NCI-H187 (cell line): ENCODE measurements around the gene TRMU.

Experiments used
- DNase-seq, 2 experiments: peaks; one replicate each; lab custom pipeline; 2025; lab: John Stamatoyannopoulos, UW

TRMU gene

DNA sequence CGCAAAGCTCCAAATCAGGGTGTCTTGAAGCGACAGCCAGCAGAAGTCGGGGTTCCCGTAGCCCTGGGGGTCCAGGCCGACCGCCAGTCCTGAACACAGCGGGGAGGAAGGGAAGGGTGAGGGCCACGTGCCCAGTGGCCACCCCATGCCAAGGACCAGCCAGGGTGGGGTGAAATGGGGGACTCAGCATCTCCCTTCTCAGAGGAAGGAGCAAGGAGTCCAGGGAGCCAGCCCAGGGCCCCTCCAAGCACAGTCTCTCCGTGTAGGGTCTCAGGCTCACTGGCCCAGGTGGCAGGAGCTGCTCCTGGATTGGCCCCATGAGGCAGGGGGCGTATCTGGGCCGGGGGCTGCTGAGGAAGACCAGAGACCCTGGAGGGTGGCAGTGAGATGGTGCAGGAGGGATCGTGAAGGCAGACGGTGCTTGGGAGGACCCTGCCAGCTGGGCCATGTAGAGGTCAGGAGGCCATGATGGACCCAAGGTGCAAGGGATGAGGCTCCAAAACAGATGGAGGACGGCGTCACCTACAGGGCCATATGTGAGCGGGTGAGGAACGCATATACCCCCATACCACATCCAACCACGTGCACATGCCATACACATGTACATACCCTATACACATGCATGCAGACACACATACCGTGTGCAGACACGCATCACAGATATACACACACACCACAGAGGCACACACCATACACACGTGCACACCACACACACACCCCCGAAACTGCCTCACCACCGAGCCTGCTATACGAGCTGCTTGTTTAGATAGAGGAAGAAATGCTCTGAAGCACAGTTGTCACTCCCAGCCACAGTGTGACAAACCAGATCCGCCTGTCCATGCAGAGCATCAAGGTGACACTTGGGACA, 34.4 kb downstream of the TRMU start:
- no peak for DNase-seq

DNA sequence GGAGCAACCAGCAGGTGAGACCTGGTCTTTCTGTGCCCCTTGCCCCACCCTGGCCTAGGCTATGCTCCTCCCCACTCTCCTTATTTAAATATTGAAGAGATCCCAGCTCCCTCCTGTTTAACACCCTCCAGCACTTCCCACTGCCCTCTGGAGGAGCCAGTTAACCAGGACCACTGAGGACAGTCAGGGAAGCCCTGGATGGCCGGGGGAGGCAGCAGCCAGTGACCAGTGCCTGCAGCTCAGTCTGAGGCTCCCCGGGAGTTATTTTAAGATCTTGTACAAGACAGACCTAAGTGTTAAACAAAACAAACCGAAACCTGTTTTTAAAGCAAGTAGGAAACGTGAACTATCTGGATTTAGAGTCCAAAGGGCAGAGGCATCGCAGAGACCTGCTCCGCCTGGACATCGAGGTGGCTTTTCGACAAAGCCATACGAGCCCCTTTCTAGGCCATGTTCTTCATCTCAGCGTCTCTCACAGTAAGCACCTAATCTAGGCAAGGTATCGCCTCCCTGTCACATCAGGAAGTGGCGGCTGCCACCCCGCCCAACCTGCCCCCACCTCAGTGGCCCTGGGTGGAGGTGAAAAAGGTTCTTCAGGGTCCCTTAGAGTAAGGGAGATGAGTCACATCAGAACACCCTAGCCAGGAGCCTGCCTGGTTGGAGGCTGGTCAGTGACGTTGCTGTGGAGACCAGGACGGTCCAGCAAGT, 35.2 kb downstream of the TRMU start:
- DNase-seq: no peak

DNA sequence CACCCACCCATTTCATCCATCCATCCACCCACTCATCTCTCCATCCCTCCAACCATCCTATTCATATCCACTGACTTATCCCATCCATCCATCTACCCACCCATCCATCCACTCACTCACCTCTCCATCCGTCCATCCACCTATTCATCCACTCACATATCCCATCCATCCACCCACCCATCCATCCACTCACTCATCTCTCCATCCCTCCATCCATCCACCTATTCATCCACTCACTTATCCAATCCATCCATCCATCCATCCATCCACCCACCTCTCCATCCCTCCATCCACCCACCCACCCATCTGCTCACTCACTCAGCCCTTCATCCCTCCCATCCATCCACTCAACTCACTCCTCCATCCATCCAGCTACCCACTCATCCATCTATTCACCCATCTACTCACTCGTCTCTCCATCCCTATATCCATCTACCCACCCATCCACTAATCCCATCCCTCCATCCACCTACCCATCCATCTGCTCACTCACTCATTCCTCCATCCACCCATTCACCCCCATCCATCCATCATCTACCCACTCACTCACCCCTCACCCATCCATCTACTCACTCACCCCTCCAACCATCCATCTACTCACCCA, 36.2 kb downstream of the TRMU start:
- no peak for DNase-seq

DNA sequence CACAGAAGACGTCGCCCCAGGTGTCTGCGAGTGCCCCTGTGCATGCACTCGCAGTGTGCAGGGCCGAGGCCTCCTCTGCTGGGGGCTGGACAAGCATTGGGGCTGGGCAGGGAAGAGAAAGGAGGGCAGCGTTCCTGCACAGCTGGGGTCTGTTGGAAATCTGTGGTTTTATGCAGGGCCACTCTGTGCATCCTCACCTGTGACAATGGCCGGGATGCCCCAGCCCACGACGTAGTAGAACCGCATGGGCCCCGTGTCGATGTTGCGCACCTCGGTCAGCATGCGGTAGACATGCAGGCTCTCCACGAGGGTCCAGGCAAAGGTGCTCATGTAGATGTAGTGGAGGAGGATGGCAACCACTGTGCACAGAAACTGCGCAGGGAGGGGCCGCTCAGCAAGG, 37.2 kb downstream of the TRMU start:
- DNase-seq: no peak

DNA sequence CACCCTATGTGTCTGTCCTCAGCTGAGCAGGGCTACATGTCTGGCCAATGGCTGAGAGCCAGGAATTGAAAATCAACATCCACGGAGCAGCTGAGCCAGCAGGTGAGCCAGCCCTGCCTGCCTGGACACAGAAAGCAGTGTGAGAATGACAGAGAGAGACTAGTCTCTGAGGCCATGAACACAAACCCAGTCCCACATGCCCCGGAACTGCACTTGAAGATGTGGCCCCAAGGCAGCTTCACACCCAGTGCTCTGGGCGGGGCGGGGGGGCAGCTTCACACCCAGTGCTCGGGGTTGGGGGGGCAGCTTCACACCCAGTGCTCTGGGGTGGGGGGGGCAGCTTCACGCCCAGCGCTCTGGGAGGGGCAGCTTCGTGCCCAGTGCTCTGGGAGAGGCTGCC, 37.6 kb downstream of the TRMU start:
- no peak for DNase-seq

DNA sequence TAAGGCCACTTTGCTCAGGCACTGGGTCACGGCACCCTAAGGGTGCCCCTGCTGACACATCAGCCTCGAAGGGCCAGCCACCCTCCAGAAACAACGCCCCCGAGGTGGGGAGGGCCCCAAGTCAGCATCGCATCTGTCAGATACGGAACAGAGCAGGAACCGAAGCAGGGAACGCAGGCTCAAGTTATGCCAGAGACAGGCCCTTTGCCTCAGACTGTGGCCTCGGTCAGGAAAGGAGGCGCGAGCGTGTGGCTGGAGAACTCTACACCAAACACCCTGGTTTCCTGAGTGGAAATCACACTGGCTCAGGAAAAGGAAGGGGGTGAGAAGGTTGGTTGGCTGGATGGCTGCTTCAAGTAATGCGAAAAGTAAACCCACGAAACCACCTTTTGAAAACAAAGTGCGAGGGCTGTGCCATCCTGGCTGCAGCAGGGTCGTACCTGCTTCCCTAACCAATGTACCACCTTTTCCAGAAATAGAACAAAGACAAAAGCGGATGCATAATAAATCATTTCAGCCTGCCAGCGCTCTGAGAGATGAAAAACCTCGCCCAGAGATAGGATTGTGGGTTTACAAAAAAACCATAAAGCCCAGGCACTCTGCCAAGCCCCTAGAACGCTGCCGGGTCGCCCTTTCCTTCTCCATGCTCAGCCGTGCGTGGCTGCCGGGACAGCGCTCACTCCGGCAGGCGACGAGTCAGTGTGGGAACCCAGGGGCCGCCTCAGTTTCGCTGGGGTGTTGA, 38.6 kb downstream of the TRMU start:
- no peak for DNase-seq

DNA sequence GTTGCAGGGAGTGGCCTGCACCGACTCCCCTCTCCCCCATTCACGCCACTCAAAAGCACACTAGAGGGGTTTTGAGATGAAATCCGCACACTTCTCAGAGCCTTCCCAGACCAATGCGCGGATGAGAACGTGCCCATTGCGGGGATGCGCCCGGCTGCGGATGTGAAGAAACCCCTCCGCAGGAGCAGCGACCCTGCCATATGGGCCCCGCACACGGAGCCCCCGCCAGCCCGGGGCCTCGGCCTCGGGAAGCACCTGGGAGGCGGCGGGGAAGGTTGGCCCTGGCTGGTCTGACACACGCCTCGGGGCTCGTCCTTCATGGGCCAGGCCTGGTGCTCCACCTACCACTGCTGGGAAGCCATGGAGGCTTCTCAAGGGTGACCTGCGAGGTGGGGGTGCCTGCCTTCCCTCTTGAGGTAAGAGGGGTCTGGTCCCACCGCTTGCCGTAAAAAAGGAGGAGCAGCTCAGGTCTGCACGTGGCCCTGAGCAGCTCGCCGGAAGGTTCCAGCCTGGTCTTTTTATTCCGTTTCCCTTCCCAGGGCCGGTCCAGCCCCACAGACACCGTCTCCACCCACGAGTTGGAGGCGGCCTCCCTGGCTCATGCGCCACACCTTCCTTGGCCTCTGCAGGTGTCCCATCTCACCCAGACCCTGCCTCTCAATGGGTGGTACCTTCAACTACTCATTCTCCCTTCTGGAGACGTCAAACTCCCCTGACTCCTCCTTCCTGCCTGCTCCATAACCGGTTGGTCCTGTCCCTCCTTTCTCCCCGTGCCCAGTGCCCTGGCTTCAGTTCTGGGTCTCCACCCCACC, 39.4 kb downstream of the TRMU start:
- DNase-seq: no peak

DNA sequence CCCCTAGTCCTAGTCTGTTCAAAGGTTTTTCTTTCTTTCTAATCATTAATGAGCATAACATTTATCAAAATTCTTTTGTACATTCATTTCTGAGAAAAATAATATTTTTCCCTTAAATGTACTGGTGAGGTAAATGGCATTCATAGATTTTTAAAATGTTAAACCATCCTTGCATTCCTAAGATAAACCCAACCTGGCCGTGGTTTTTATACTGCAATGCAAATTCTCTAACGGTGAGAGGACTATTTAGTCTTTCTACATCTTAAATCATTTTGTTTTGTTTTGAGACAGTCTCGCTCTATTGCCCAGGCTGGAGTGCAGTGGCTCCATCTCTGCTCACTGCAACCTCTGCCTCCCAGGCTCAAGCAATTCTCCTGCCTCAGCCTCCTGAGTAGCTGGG, 40.6 kb downstream of the TRMU start:
- DNase-seq: no peak

DNA sequence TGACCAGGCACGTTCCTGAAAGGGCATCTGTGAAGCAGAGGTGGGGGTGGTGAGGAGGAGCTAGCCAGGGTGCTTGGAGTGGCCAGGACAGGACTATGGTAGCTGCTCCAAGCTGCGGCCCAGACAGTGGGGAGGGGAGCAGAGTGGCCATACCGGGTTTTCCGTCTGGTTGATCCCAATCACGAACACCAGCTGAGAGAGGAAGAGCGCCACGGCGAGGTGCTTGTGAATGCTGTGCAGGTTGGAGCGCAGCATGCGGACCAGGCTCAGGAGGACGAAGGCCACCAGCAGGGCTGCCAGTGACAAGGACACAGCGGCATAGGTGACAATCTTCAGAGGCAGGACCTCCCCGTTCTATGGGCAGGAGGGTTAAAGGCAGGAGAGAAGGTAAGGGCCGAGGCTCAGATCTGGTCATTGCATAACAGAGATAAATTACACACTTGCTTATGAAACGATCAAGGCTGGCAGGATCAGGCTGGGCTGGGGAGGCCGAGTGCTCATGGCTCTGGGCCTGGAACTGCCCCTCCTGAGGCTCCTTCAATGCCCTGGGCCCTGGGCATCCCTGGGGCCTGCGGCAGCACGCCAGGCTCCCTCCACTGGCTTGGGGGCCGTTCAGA, 41.5 kb downstream of the TRMU start:
- DNase-seq: no peak

DNA sequence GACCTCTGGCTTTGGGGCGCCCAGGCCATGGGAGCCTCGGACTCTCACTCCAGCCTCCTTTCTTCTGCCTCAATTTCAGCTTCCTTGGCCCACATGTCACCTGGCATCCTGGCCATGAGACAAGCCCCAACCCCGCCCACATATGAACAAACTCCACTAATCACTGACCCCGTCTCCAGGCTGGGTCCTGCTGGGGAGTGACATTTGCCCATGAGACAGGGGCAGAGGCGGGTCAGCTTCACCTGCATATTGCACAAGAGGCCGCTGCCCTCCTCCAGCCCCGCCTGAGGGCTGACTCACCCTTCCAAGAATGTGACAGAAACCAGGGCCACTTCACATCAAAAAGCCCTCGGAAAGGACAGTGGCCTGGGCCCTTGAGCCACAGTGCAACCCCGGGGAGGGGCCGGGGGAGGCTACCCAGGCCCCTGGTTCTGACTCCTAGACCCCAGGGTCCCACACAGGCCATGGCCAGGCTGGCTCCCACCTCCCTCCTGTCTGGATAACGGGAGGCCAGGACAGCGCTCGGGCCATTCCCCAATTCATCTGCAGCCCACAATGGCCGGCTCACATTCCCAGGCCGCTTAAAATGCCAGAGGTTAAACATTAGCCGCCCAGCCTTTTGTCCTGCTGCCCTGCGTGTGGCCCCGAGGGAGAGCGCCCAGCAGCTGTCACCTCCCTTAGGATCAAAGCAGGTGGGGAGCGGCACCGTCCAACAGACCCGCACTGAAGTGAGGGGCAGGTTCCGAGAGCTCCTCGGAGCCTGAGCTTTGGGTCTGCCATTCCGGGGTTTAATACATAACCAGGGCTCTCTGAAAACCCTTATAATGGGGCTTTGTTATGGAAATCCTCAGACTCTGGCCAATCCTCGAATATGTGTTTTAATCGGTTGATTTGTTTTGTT, 42.3 kb downstream of the TRMU start:
- DNase-seq: no peak

DNA sequence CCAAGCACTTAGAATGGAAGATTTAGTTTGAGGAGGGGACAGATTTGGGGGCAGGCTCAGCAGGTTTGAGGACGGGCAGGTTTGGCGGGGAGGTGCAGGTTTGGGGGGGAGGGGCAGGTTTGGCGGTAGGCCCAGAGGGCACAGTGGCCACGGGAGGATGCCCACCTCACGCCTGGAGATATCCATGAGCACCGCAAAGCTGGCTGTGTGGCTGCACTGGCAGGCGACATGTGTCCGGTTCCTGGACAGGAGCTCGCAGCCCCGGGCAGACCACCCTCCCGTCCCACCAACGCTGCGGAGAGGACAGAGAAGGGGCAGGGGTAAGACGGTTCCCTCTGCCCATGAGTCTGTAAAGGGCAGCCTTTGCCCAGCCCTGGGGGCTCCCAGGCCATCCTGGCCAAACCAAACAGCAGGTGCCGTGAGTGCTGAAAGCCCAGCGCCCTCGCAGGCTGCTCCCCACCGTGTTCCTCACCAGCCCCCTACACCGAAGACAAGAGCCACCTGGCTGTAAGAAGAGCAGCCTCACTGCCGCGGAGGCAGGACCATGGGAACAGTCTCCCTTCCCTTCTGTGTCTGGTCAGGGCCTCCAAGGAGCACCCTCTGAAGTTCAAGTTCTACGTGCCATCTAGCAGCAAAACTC, 43.0 kb downstream of the TRMU start:
- no peak for DNase-seq

DNA sequence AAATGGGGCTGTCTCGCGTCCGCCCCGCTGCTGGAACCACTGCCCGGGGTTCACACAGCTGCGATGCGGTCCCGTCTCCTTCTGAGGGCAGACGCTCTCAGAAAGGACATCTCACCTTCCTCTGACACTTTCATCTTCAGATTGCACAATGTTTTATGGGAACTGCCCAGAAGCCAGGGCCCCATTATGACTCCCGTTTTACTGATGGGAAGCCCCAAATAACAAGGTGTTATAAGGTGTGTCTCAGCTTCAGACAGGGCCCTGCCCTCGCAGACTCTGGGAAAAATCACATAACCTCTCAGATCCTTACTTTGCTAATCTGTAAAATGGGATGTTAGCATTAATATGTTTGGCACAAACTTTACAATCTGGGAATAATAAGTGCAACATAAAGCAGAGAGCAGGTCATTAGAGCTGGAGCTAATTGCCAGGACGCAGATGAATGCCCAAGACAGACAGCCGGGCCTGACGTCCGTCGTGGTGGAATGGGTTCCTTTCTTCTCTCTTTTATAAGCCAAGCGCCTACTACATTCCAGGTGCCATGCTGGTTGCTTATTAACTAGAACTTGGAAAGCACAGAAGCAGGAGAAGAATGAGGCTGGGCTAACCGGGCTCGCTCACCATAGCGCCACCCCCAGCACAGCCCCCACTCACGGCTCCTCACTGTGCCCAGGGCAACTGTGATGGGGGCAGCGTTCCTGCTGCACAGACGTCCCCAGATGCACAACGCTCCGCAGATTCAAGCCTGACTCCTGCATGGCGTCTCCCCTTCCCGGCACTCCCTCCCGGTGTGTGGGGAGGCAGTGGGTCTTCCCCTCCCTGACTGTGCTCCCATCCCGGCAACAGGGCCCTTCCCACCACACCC, 43.8 kb downstream of the TRMU start:
- no peak for DNase-seq

DNA sequence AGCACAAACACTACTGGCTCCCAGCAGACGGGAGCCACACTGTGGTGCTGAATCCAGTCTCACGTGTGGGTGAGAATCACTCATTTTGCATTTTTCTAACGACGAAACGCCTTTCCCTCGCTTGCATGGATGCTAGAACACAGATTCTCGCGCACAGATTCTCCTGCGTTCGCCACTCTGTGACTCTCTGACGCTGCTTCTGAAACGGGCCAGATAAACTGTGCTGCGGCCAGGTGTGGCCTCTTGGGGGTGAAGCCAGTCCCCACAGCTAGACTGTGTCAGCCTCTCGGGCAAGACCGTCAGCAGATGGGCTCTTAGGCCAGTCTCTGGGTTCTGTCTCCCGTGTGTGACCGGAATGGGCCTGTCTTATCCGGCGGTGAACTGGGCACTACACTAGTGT, 44.6 kb downstream of the TRMU start:
- DNase-seq: no peak

DNA sequence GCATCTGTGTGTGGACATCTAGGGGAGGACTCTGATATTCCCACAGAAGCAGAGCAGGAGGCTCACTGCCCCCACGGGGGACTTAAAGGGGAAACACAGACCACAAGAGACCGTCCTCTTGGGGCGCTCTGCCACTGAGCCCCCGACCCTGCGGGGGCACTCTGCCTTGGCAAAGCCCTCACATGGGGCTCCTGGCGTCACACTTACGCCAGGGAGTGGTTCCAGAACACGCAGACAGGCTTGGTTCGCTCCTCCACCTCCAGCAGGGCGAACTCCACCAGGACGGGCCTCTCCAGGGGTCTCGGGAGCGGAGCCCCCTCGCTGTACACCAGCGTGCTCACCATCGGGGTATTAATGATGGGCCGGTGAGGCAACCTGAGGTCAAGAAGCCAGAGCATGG, 45.1 kb downstream of the TRMU start:
- DNase-seq: no peak

DNA sequence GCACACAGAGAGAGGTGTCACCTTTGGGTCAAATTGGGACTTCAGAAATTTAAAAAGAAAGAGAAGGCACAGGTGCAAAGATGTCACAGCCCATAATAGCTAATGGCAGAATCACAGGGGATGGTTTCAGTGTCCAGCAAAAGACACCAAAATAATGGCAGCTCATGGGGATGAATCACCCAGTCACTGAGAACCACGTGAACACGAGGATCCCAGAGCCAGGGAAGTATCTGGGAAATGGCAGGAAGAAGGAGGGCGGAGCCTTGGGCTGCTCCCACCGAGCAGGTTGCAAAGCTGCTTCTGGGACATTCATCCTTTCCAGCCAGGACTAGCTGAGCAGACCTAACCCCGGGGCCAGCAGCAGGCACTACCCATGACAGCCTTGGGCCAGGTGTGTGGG, 45.6 kb downstream of the TRMU start:
- DNase-seq: no peak

DNA sequence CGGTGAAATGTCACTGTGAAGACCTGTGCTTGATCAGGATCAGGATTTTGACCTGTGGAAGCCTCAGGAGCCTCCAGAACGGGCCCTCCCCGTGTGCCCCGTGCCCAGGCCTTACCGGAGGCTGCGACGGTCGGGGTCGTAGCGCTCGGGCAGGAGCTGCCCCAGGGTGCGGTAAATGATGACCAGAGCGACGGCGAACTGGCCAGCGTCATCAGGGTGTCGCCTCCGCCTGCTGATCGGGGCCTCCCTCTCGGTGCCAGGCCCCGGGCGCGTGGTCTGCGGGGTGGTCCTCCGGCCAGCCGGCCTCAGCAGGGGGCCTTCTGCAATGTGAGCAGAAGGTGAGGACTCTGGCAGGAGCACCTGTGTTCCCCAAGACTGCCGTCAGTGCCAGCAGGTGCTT, 46.2 kb downstream of the TRMU start:
- DNase-seq: no peak

DNA sequence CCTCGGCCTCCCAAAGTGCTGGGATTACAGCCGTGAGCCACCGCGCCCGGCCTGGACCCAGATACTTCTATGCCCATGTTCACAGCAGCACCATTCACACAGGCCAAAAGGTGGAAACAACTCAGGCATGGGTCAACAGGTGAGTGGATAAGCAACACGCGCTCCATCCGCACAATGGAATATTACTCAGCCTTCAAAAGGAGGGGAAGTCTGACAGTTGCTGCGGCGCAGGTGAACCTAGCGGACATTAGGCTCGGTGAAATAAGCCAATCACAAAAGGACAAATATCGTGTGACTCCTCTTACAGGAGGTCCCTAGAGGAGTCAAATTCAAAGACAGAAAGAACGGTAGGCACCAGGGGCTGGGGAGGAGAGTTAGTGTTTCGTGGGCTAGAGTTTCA, 47.0 kb downstream of the TRMU start:
- no peak for DNase-seq

DNA sequence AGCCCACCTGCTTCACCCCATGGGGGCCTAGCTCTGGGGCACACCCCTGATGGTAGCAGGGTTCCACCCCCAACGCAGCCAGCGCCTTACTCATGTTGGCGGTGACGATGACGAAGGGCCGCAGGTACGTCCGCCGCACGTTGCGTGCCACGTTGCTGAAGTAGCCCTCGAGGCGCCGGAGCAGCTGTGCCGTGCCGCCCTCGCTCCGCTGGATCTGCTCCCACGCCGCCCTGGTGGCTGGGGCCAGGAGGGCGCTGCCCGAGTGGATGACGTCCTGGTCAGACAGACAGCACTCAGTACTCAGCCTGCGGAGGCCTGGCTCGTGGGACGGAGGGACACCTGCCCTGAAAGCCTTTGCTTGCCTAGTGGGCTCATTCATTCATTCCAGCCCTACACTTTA, 50.8 kb downstream of the TRMU start:
- DNase-seq: no peak

DNA sequence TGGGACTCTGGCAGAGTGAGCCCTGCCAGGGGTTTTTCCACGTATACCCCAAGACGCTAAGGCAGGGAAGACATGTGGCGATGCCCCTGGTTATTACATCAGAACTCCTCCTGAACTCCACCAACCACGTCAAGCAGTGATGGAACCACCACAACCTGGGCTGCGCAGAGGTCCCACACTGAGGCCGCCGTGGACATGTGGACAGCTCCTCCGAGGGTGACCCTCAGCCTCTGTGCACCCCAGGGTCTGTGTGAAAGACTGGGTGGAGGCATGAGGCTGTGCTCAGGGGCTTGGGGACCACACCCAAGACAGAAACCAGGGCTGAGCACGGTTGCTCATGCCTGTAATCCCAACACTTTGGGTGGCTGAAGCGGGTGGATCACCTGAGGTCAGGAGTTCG, 52.2 kb downstream of the TRMU start:
- no peak for DNase-seq
